ENCODE data around the gene PLP1.
"Not testable (repeated sequence)": the region's sequence is repeated elsewhere in the genome, so short reads cannot be mapped to it uniquely, and the experiment has no call there.

PLP1 gene

GRCh38 chrX:103780336-103781061 is 3.9 kb downstream of the PLP1 start:
- no peak for DNase-seq (ENCODE audit: low read depth in 1 of 2, low spot score in 1 of 2)

- DNase-seq (ENCODE audit: low read depth in 1 of 2, low spot score in 1 of 2) = no peak
These were observed 4.4 kb downstream of the PLP1 start for GRCh38 chrX:103781062-103781402.

GRCh38 chrX:103781706-103782105 is 5.1 kb downstream of the PLP1 start:
- DNase-seq (ENCODE audit: low read depth in 1 of 2, low spot score in 1 of 2) = no peak

GRCh38 chrX:103782640-103783039 is 6.0 kb downstream of the PLP1 start:
- no peak for DNase-seq (ENCODE audit: low read depth in 1 of 2, low spot score in 1 of 2)

- no peak for DNase-seq (ENCODE audit: low read depth in 1 of 2, low spot score in 1 of 2)
These were observed 6.6 kb downstream of the PLP1 start for GRCh38 chrX:103783196-103783595.

GRCh38 chrX:103783971-103784370 is 7.3 kb downstream of the PLP1 start:
- no peak for DNase-seq (ENCODE audit: low read depth in 1 of 2, low spot score in 1 of 2)

GRCh38 chrX:103789004-103789403 is 12.4 kb downstream of the PLP1 start:
- no peak for DNase-seq (ENCODE audit: low read depth in 1 of 2, low spot score in 1 of 2)

GRCh38 chrX:103791228-103791627 is 14.6 kb downstream of the PLP1 start:
- DNase-seq (ENCODE audit: low read depth in 1 of 2, low spot score in 1 of 2) = no peak

- no peak for DNase-seq (ENCODE audit: low read depth in 1 of 2, low spot score in 1 of 2)
These were observed 15.3 kb downstream of the PLP1 start for GRCh38 chrX:103791826-103792485.

- DNase-seq (ENCODE audit: low read depth in 1 of 2, low spot score in 1 of 2) = no peak
These were observed 16.4 kb downstream of the PLP1 start for GRCh38 chrX:103792916-103793544.

GRCh38 chrX:103793545-103793940 is 16.9 kb downstream of the PLP1 start:
- DNase-seq (ENCODE audit: low read depth in 1 of 2, low spot score in 1 of 2) = no peak

- no peak for DNase-seq (ENCODE audit: low read depth in 1 of 2, low spot score in 1 of 2)
These were observed 17.5 kb downstream of the PLP1 start for GRCh38 chrX:103794119-103794518.

GRCh38 chrX:103797691-103798090 is 21.1 kb downstream of the PLP1 start:
- DNase-seq (ENCODE audit: low read depth in 1 of 2, low spot score in 1 of 2) = no peak

- DNase-seq (ENCODE audit: low read depth in 1 of 2, low spot score in 1 of 2) = no peak
These were observed 23.7 kb downstream of the PLP1 start for GRCh38 chrX:103800318-103800717.

- DNase-seq (ENCODE audit: low read depth in 1 of 2, low spot score in 1 of 2) = no peak
These were observed 29.2 kb downstream of the PLP1 start for GRCh38 chrX:103805860-103806259.

GRCh38 chrX:103806862-103807474 is 30.3 kb downstream of the PLP1 start:
- no peak for DNase-seq (ENCODE audit: low read depth in 1 of 2, low spot score in 1 of 2)

- DNase-seq (ENCODE audit: low read depth in 1 of 2, low spot score in 1 of 2) = no peak
These were observed 35.2 kb downstream of the PLP1 start for GRCh38 chrX:103811858-103812257.

GRCh38 chrX:103817101-103817500 is 40.5 kb downstream of the PLP1 start:
- not testable (repeated sequence) for DNase-seq (ENCODE audit: low read depth in 1 of 2, low spot score in 1 of 2)

GRCh38 chrX:103817502-103817901 is 40.9 kb downstream of the PLP1 start:
- DNase-seq (ENCODE audit: low read depth in 1 of 2, low spot score in 1 of 2) = no peak

- DNase-seq (ENCODE audit: low read depth in 1 of 2, low spot score in 1 of 2) = no peak
These were observed 42.4 kb downstream of the PLP1 start for GRCh38 chrX:103818842-103819619.

GRCh38 chrX:103820802-103821201 is 44.2 kb downstream of the PLP1 start:
- DNase-seq (ENCODE audit: low read depth in 1 of 2, low spot score in 1 of 2) = not testable (repeated sequence)

Measured in stimulated activated CD4-positive, alpha-beta T cell treated with anti-CD3 and anti-CD28 coated beads, Interleukin-15, amount 100 ng/mL, for 1 hour (primary cell).